GM12864 (cell line): ENCODE measurements around the gene SART3.
A peak's percentile ranks its signal among the peaks of the same experiment; 100 is the strongest.
"Not testable (repeated sequence)": the region's sequence is repeated elsewhere in the genome, so short reads cannot be mapped to it uniquely, and the experiment has no call there.

ENCODE experiments used
- DNase-seq: peaks from one replicate; pipeline ENCODE4 v3.0.0-alpha.2; 2011; ENCODE audit warnings: low read depth
- H3K4me3 ChIP-seq: 2 replicates; pipeline ENCODE4 v1.5.1; 2011; ENCODE audit warnings: mild to moderate bottlenecking, low read depth, low read length, control low read depth
- TF ChIP-seq, protein P1 (sequence below): IDR thresholded peaks from 2 replicates; pipeline ENCODE4 v1.5.1; 2011; ENCODE audit warnings: low read depth, mild to moderate bottlenecking, moderate library complexity, low read length, control low read depth, inconsistent platforms; ENCODE audit errors: missing control alignments

Gene SART3

DNA sequence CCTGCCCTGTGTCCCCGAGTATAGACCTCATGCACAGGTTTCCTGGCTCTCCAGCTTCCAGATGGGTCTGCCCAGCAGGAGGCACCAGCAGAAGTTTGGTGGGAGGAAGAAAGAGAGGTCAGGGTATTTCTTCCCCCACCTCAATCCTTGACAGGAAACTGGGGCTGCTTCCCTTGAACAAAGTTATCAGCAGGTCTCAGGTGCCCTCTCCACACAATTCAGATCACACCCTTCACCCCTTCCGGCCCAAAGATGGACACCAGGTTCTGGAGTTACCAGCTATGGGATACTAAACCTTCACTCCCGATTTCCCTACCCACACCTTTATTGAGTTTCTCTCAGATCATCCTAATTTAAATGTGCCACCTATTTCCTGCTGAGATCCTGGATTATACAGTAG lies 1.2 kb downstream of the SART3 start:
- DNase-seq = no peak
- TF ChIP-seq, protein P1, sequence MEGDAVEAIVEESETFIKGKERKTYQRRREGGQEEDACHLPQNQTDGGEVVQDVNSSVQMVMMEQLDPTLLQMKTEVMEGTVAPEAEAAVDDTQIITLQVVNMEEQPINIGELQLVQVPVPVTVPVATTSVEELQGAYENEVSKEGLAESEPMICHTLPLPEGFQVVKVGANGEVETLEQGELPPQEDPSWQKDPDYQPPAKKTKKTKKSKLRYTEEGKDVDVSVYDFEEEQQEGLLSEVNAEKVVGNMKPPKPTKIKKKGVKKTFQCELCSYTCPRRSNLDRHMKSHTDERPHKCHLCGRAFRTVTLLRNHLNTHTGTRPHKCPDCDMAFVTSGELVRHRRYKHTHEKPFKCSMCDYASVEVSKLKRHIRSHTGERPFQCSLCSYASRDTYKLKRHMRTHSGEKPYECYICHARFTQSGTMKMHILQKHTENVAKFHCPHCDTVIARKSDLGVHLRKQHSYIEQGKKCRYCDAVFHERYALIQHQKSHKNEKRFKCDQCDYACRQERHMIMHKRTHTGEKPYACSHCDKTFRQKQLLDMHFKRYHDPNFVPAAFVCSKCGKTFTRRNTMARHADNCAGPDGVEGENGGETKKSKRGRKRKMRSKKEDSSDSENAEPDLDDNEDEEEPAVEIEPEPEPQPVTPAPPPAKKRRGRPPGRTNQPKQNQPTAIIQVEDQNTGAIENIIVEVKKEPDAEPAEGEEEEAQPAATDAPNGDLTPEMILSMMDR = no peak
- peak overlapping the region; percentile 68 for H3K4me3 ChIP-seq

DNA sequence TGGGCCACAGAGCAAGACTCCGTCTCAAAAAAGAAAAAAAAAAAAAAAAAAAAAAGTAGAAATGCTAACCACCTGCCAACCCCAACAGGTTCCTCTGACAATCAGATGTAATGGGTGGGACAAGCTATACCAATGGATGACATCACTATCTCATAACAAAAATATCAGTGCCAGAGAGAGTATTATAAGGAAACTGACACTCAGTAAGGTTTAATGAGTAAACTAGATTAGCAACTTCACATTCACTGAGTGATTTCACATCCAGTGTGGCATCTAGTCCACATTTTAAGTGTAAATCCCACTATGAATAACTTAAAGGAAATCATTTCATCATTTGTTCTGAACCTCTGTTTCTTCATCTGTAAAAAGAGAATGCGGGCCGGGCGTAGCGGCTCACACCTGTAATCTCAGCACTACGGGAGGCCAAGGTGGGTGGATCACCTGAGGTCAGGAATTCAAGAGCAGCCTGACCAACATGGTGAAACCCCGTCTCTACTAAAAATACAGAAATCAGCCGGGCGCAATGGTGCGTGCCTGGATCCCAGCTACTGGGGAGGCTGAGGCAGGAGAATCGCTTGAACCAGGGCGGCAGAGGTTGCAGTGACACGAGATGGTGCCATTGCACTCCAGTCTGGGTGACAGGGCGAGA lies 1.8 kb downstream of the SART3 start:
- H3K4me3 ChIP-seq = peak overlapping the region; percentile 68
- DNase-seq = no peak
- TF ChIP-seq, protein P1 = no peak

DNA sequence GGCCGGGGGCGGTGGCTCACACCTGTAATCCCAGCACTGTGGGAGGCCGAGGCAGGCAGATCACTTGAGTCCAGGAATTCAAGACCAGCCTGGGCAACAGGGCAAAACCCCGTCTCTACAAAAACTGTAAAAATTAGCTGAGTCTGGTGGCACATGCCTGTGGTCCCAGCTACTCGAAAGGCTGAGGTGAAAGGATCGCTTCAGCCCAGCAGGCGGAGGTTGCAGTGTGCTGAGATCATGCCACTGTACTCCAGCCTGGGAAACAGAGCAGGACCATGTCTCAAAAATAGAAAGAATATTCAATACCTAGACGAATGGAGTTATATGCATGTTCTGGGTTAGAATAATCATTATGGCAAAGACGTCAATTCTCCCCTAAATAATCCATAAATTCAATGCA lies 5.6 kb downstream of the SART3 start:
- H3K4me3 ChIP-seq, DNase-seq: not testable (repeated sequence)

DNA sequence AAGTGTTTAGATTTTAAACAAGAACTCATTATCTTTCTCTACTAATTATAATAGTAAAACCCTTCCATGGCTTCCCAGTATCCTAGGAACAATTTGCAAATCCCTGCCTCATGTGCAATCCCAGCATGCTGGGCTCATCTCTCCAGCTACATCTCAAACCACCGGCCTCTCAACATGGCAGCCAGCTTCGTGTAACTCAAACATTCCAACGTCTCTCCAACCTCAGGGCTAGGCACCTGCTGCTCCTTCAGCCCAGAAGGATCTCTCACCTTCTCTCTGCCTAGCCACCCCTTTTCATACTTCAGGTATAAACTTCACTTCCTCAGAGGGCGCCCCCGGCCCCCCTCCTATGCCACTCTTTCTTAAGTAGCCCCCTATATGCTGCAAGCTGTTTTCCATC lies 7.2 kb downstream of the SART3 start:
- no peak overlapping the region for H3K4me3 ChIP-seq
- TF ChIP-seq, protein P1 = no peak
- no peak for DNase-seq

DNA sequence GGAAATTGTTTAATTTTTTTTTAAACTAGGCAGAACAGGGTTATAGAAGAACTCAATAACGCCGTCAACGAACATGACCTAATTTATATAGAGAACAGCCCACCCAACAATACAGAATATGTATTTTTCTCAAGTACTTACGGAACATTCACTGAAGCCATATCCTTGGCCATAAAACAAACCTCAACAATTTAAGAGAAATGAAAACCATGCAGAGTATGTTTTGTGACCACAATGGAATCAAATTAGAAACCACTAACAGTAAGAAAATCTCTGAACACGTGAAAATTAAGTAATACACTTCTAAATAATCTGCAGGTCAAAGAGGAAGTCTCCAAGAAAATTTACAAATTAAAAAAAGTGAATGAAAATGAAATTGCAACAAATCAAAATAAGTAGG lies 9.4 kb downstream of the SART3 start:
- no peak for DNase-seq
- TF ChIP-seq, protein P1 = no peak
- no peak overlapping the region for H3K4me3 ChIP-seq

DNA sequence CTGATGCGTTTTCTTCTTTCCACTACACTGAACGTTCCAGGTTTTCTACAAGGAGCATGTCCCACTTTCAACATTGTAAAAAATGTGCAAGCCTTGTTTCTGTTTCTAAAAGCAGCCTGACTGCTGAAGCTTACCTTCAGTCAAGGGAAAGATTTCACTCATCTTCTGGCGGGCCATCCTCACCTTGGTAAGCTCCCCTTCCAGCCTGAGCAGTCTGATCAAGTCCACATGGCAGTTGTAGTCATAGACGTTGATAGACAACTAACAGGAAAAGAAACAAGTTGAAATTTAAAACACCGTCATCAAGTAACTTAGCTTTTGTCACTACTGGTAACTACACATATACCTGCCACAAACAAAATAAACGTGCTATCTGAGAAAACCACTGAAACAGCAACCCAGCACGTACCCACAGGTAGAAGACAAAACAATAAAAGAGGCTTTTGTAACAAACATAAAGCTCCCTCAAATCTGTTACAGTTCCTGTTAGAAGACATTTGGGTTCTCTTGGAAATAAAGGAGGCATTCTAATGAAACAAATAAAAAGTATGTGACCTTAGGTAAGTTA lies 11.9 kb downstream of the SART3 start:
- TF ChIP-seq, protein P1 = no peak
- DNase-seq = no peak
- H3K4me3 ChIP-seq = peak overlapping the region; percentile 22; the same call in 1 of the 2 replicates

DNA sequence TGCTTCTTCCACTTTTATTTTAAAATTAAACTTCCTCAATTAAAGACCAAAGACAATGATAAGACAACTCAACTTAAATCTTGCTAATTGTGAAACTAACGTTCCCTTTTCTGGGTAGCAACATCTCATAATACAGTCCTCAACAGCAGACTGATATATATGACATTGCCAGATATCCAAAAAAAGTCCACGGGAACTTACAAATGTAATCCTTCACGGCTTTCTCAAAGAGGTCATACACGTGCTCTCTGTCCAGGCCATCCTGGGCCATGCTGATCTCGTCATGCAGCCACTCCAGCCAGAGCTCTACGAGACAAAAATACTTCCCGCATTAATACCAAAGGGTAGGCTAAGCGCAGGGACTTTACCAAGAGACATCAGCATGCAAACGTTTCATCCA lies 13.3 kb downstream of the SART3 start:
- no peak for DNase-seq

More for the DNA sequence above, 13.3 kb downstream of the SART3 start:
- no peak overlapping the region for H3K4me3 ChIP-seq
- TF ChIP-seq, protein P1 = no peak
